ENCODE data around the gene PDE10A.

Gene PDE10A

GRCh38 chr6:165458134-165458533, 204.9 kb downstream of the PDE10A start:
- no peak for DNase-seq

GRCh38 chr6:165456286-165456685, 206.8 kb downstream of the PDE10A start:
- no peak for DNase-seq

GRCh38 chr6:165455488-165455887, 207.6 kb downstream of the PDE10A start:
- DNase-seq, result no peak

GRCh38 chr6:165453395-165453794, 209.6 kb downstream of the PDE10A start:
- DNase-seq, result no peak

GRCh38 chr6:165451838-165452237, 211.2 kb downstream of the PDE10A start:
- DNase-seq, result no peak

- no peak for DNase-seq
Observed at GRCh38 chr6:165448210-165448609, 214.8 kb downstream of the PDE10A start.

GRCh38 chr6:165447141-165447540, 215.9 kb downstream of the PDE10A start:
- DNase-seq, result no peak

- no peak for DNase-seq
Observed at GRCh38 chr6:165446331-165446730, 216.7 kb downstream of the PDE10A start.

- DNase-seq, result no peak
Observed at GRCh38 chr6:165443462-165443861, 219.6 kb downstream of the PDE10A start.

- DNase-seq, result no peak
Observed at GRCh38 chr6:165441181-165441580, 221.9 kb downstream of the PDE10A start.

GRCh38 chr6:165439928-165440554, 223.0 kb downstream of the PDE10A start:
- DNase-seq, result no peak

GRCh38 chr6:165426892-165427291, 236.1 kb downstream of the PDE10A start:
- no peak for DNase-seq

GRCh38 chr6:165422192-165422591, 240.8 kb downstream of the PDE10A start:
- DNase-seq, result no peak

GRCh38 chr6:165417278-165417865, 245.7 kb downstream of the PDE10A start:
- DNase-seq, result no peak

GRCh38 chr6:165404697-165405096, 258.3 kb downstream of the PDE10A start:
- no peak for DNase-seq

- DNase-seq, result no peak
Observed at GRCh38 chr6:165404296-165404695, 258.7 kb downstream of the PDE10A start.

- no peak for DNase-seq
Observed at GRCh38 chr6:165403006-165403595, 259.9 kb downstream of the PDE10A start.

GRCh38 chr6:165401092-165401491, 261.9 kb downstream of the PDE10A start:
- DNase-seq, result no peak

GRCh38 chr6:165390475-165390874, 272.6 kb downstream of the PDE10A start:
- no peak for DNase-seq

- DNase-seq, result no peak
Observed at GRCh38 chr6:165389534-165389933, 273.5 kb downstream of the PDE10A start.

- DNase-seq, result no peak
Observed at GRCh38 chr6:165383323-165383722, 279.7 kb downstream of the PDE10A start.

- no peak for DNase-seq
Observed at GRCh38 chr6:165376100-165376499, 286.9 kb downstream of the PDE10A start.

- DNase-seq, result no peak
Observed at GRCh38 chr6:165365371-165365770, 297.7 kb downstream of the PDE10A start.

GRCh38 chr6:165345700-165346099, 317.3 kb downstream of the PDE10A start:
- no peak for DNase-seq

- DNase-seq, result no peak
Observed at GRCh38 chr6:165340532-165340931, 322.5 kb downstream of the PDE10A start.
